Measurements from ENCODE around the gene FXYD7. TPM values are rescaled to one million over a fixed set of nuclear protein-coding genes. Genes with fewer than 3 reads are reported as not detected.

Gene FXYD7
- total RNA-seq, 1 donor from 2014 or later, result not detected

- no peaks in the 10 kb centered on the region for H3K36me3 Mint-ChIP-seq (ENCODE audit: low read depth)
- H3K4me3 Mint-ChIP-seq (ENCODE audit: low read depth), result no peak overlapping the region
- no peaks in the 10 kb centered on the region for H3K27me3 Mint-ChIP-seq (ENCODE audit: low read depth)
- intact Hi-C loops (cut with micrococcal nuclease), result no loop called here
- H3K9me3 Mint-ChIP-seq, result no peaks in the 10 kb centered on the region
- H3K27ac Mint-ChIP-seq, result no peak overlapping the region
- no peak for DNase-seq (ENCODE audit: low spot score)
- peaks cover 4% of the 10 kb centered on the region for H3K4me1 Mint-ChIP-seq (ENCODE audit: low read depth)
Measured at GRCh38 chr19:35116072-35116801, 26.8 kb upstream of the FXYD7 start.

- no peaks in the 10 kb centered on the region for H3K36me3 Mint-ChIP-seq (ENCODE audit: low read depth)
- no peaks in the 10 kb centered on the region for H3K27me3 Mint-ChIP-seq (ENCODE audit: low read depth)
- DNase-seq (ENCODE audit: low spot score), result no peak
- no peak overlapping the region for H3K27ac Mint-ChIP-seq
- intact Hi-C loops (cut with micrococcal nuclease), result no loop called here
- no peaks in the 10 kb centered on the region for H3K9me3 Mint-ChIP-seq
- peaks cover 4% of the 10 kb centered on the region for H3K4me1 Mint-ChIP-seq (ENCODE audit: low read depth)
- no peak overlapping the region for H3K4me3 Mint-ChIP-seq (ENCODE audit: low read depth)
Measured at GRCh38 chr19:35117116-35117515, 25.9 kb upstream of the FXYD7 start.

DNA sequence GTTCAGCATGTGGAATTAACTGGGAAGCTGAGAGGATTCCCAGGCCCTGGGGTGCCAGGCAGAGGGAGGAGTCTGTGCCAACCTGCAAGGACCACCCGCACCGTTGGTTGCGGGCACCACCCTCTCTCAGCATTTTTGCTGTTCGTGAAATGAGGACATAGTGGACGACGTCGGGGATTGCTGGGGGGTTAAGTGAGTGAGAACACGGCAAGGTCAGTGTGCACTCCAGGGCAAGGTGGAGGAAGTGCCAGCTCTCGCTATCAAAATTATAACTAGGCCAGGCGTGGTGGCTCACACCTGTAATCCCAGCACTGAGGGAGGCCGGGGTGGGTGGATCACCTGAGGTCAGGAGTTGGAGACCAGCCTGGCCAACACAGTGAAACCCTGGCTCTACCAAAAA, 25.3 kb upstream of the FXYD7 start:
- intact Hi-C loops (cut with micrococcal nuclease), result no loop called here
- Mint-ChIP-seq H3K27me3 (ENCODE audit: low read depth) (peaks cover 3% of the 10 kb centered on the region), H3K36me3 (ENCODE audit: low read depth) (no peaks in the 10 kb centered on the region), H3K9me3 (no peaks in the 10 kb centered on the region), H3K27ac (no peak overlapping the region), H3K4me1 (ENCODE audit: low read depth) (peaks cover 4% of the 10 kb centered on the region), H3K4me3 (ENCODE audit: low read depth) (no peak overlapping the region)
- no peak for DNase-seq (ENCODE audit: low spot score)

DNA sequence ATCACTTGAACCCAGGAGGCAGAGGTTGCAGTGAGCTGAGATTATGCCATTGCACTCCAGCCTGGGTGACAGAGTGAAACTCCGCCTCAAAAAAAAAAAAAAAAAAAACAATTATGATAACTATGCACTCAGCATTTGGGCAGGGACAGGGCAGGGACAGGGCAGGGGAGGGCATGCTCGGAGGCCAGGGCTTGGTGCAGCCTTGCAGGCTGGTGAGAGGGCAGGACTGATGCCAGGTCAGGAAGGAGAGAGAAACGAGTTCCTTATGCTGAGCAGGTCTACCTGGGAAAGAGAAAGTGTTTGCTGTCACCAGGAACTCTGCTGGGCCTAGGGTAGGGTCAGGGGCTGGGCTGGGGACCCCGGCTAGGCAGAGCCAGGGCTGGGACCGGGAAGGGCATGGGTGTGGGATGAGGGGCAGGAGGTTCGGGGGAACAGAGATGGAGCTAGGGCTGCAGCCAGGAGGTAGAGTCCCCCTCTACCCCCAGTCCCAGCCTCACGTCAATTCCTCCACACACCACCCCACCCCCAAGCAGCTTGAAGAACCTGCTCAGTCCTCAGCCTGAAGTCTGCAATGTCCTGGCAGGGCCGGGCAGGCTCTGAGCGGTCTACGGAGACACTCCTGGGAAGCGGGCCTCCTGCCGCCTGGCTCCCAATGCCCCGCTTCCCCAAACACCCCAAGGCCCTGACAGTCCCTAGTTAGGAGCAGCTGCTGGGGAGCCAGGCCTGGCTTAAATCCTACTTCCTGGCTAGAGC, 24.6 kb upstream of the FXYD7 start:
- peaks cover 4% of the 10 kb centered on the region for H3K4me1 Mint-ChIP-seq (ENCODE audit: low read depth)
- no peak overlapping the region for H3K27ac Mint-ChIP-seq
- H3K27me3 Mint-ChIP-seq (ENCODE audit: low read depth), result peaks cover 3% of the 10 kb centered on the region
- no peaks in the 10 kb centered on the region for H3K9me3 Mint-ChIP-seq
- no peaks in the 10 kb centered on the region for H3K36me3 Mint-ChIP-seq (ENCODE audit: low read depth)
- intact Hi-C loops (cut with micrococcal nuclease), result no loop called here
- no peak for DNase-seq (ENCODE audit: low spot score)
- no peak overlapping the region for H3K4me3 Mint-ChIP-seq (ENCODE audit: low read depth)

DNA sequence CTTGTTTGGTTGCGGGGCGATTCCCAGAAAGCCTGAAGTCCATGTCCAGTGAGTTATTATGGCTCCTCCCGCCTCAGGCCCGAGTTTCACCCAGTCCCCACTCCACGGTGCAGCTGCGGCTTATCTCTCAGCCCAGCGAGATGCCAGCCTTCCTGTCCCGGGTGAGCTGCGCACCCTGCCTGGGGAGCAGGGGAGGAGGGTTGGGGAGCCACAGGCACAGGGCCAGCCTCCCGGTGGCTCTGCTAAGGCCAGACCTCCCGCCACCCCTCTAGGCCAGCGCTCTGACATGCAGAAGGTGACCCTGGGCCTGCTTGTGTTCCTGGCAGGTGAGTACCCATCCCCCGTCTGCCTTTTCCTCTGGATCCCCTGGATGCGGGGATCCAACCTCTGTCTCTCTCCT, 24.0 kb upstream of the FXYD7 start:
- H3K4me3 Mint-ChIP-seq (ENCODE audit: low read depth), result no peak overlapping the region
- no peaks in the 10 kb centered on the region for H3K36me3 Mint-ChIP-seq (ENCODE audit: low read depth)
- H3K27ac Mint-ChIP-seq, result no peak overlapping the region
- peaks cover 3% of the 10 kb centered on the region for H3K27me3 Mint-ChIP-seq (ENCODE audit: low read depth)
- no peak for DNase-seq (ENCODE audit: low spot score)
- peaks cover 7% of the 10 kb centered on the region for H3K4me1 Mint-ChIP-seq (ENCODE audit: low read depth)
- H3K9me3 Mint-ChIP-seq, result no peaks in the 10 kb centered on the region
- intact Hi-C loops (cut with micrococcal nuclease), result no loop called here

GRCh38 chr19:35119578-35120155, 23.4 kb upstream of the FXYD7 start:
- intact Hi-C loops (cut with micrococcal nuclease), result no loop called here
- peaks cover 3% of the 10 kb centered on the region for H3K27me3 Mint-ChIP-seq (ENCODE audit: low read depth)

GRCh38 chr19:35120492-35120891, 22.6 kb upstream of the FXYD7 start:
- Mint-ChIP-seq H3K36me3 (ENCODE audit: low read depth) (no peaks in the 10 kb centered on the region), H3K27me3 (ENCODE audit: low read depth) (peaks cover 3% of the 10 kb centered on the region), H3K27ac (no peak overlapping the region), H3K9me3 (no peaks in the 10 kb centered on the region), H3K4me3 (ENCODE audit: low read depth) (no peak overlapping the region), H3K4me1 (ENCODE audit: low read depth) (peaks cover 8% of the 10 kb centered on the region)
- no peak for DNase-seq (ENCODE audit: low spot score)
- intact Hi-C loops (cut with micrococcal nuclease), result no loop called here

More at GRCh38 chr19:35119578-35120155, 23.4 kb upstream of the FXYD7 start:
- H3K36me3 Mint-ChIP-seq (ENCODE audit: low read depth), result no peaks in the 10 kb centered on the region
- DNase-seq (ENCODE audit: low spot score), result no peak
- H3K27ac Mint-ChIP-seq, result no peak overlapping the region
- peaks cover 9% of the 10 kb centered on the region for H3K4me1 Mint-ChIP-seq (ENCODE audit: low read depth)
- no peaks in the 10 kb centered on the region for H3K9me3 Mint-ChIP-seq
- H3K4me3 Mint-ChIP-seq (ENCODE audit: low read depth), result no peak overlapping the region

- intact Hi-C loops (cut with micrococcal nuclease), result no loop called here
- Mint-ChIP-seq H3K4me3 (ENCODE audit: low read depth) (no peak overlapping the region), H3K9me3 (no peaks in the 10 kb centered on the region), H3K36me3 (ENCODE audit: low read depth) (no peaks in the 10 kb centered on the region), H3K27me3 (ENCODE audit: low read depth) (peaks cover 3% of the 10 kb centered on the region), H3K4me1 (ENCODE audit: low read depth) (peaks cover 8% of the 10 kb centered on the region), H3K27ac (no peak overlapping the region)
- no peak for DNase-seq (ENCODE audit: low spot score)
Measured at GRCh38 chr19:35120898-35121297, 22.2 kb upstream of the FXYD7 start.

- H3K27ac Mint-ChIP-seq, result no peak overlapping the region
- intact Hi-C loops (cut with micrococcal nuclease), result no loop called here
- DNase-seq (ENCODE audit: low spot score), result no peak
- peaks cover 3% of the 10 kb centered on the region for H3K27me3 Mint-ChIP-seq (ENCODE audit: low read depth)
- no peaks in the 10 kb centered on the region for H3K9me3 Mint-ChIP-seq
- no peak overlapping the region for H3K4me3 Mint-ChIP-seq (ENCODE audit: low read depth)
- peaks cover 8% of the 10 kb centered on the region for H3K4me1 Mint-ChIP-seq (ENCODE audit: low read depth)
- H3K36me3 Mint-ChIP-seq (ENCODE audit: low read depth), result no peaks in the 10 kb centered on the region
Measured at GRCh38 chr19:35122687-35123551, 20.1 kb upstream of the FXYD7 start.

DNA sequence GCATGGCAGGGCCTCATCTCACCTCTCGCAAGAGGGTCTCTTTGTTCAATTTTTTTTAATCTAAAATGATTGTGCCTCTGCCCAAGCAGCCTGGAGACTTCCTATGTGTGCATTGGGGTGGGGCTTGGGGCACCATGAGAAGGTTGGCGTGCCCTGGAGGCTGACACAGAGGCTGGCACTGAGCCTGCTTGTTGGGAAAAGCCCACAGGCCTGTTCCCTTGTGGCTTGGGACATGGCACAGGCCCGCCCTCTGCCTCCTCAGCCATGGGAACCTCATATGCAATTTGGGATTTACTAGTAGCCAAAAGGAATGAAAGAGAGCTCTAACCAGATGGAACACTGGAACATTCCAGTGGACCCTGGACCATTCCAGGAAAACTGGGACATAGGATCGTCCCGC, 19.5 kb upstream of the FXYD7 start:
- no peaks in the 10 kb centered on the region for H3K36me3 Mint-ChIP-seq (ENCODE audit: low read depth)
- peaks cover 3% of the 10 kb centered on the region for H3K27me3 Mint-ChIP-seq (ENCODE audit: low read depth)
- H3K27ac Mint-ChIP-seq, result no peak overlapping the region
- H3K9me3 Mint-ChIP-seq, result no peaks in the 10 kb centered on the region
- no peak overlapping the region for H3K4me3 Mint-ChIP-seq (ENCODE audit: low read depth)
- peaks cover 8% of the 10 kb centered on the region for H3K4me1 Mint-ChIP-seq (ENCODE audit: low read depth)
- intact Hi-C loops (cut with micrococcal nuclease), result no loop called here
- DNase-seq (ENCODE audit: low spot score), result no peak

- Mint-ChIP-seq H3K9me3 (no peaks in the 10 kb centered on the region), H3K4me3 (ENCODE audit: low read depth) (peak overlapping the region; percentile 65), H3K27me3 (ENCODE audit: low read depth) (peaks cover 6% of the 10 kb centered on the region), H3K4me1 (ENCODE audit: low read depth) (peaks cover 8% of the 10 kb centered on the region), H3K27ac (peak overlapping the region; percentile 21), H3K36me3 (ENCODE audit: low read depth) (no peaks in the 10 kb centered on the region)
- DNase-seq (ENCODE audit: low spot score), result peak; percentile 83
- intact Hi-C loops (cut with micrococcal nuclease), result loop anchor here (1.0 kb wide), 1 partner anchor 17 kb away; no protein-coding TSS in a partner anchor
Measured at GRCh38 chr19:35124098-35125060, 18.7 kb upstream of the FXYD7 start.
